A549 treated with CORT108297 at 1 μM for 4 hours (cell line): Measurements from ENCODE around the gene HEATR5B. TPM values are rescaled to one million over a fixed set of nuclear protein-coding genes. Genes with fewer than 3 reads are reported as not detected.

ENCODE experiments used
- total RNA-seq: library from RNA; stranded (reverse); fragments of 200-300 nt; extraction: Qiagen RNA extraction; gene quantifications from 5 replicates; pipeline ENCODE4 v1.2.3, GENCODE V29; 2022

HEATR5B gene
- 5.6 to 8.3 TPM (median 7.3 TPM) in 5 replicates for total RNA-seq

GRCh38 chr2:37083873-37084794, at the start of gene HEATR5B, which contains the start of gene GPATCH11:
TSS of gene HEATR5B (minus strand) at chr2:37084372. CDS start at chr2:37083414, 958 bp downstream.
TSS of gene GPATCH11 (plus strand) at chr2:37084518. CDS start at chr2:37088382, 3,864 bp downstream.

GRCh38 chr2:36966370-36967235, 117.6 kb downstream of the HEATR5B start, which contains the start of gene STRN:
TSS of gene STRN (minus strand) at chr2:36966536. CDS start at chr2:36966463, 73 bp downstream.

Other genes starting within 250 kb of the HEATR5B start
- gene STRN, start 117.8 kb downstream of the HEATR5B start, total RNA-seq: 10.7 to 19.7 TPM (median 16.9 TPM) in 5 replicates
- gene GPATCH11, start 146 bp upstream of the HEATR5B start, total RNA-seq: 8.0 to 11.7 TPM (median 9.5 TPM) in 5 replicates
- gene EIF2AK2, start 72.6 kb upstream of the HEATR5B start, total RNA-seq: 17.5 to 28.4 TPM (median 24.9 TPM) in 5 replicates
- gene SULT6B1, start 104.3 kb upstream of the HEATR5B start, total RNA-seq: not detected in 5 replicates
- 39.4 to 43.5 TPM (median 41.6 TPM) in 5 replicates for gene CEBPZOS, start 112.1 kb upstream of the HEATR5B start, total RNA-seq
- 62.3 to 107 TPM (median 71.2 TPM) in 5 replicates for gene CEBPZ, start 147.2 kb upstream of the HEATR5B start, total RNA-seq
- 18.1 to 20.6 TPM (median 19.8 TPM) in 5 replicates for gene NDUFAF7, start 147.3 kb upstream of the HEATR5B start, total RNA-seq
- 8.5 to 14.0 TPM (median 11.7 TPM) in 5 replicates for gene PRKD3, start 240.5 kb upstream of the HEATR5B start, total RNA-seq